HFF-Myc (cell line): ENCODE data around the gene C5orf34.
"Not testable (repeated sequence)": the region's sequence is repeated elsewhere in the genome, so short reads cannot be mapped to it uniquely, and the experiment has no call there.

ENCODE experiments used
- DNase-seq: peaks from one replicate; pipeline ENCODE4 v3.0.0-alpha.2; 2011; ENCODE audit warnings: low read depth; ENCODE audit errors: extremely low read depth
- H3K4me3 ChIP-seq: replicated peaks from 2 replicates; pipeline ENCODE4 v1.5.1; 2011; ENCODE audit warnings: low read depth, mild to moderate bottlenecking, control low read depth, low read length
- TF ChIP-seq, protein P1 (sequence below): IDR thresholded peaks from 2 replicates; pipeline ENCODE4 v1.5.1; 2012; ENCODE audit warnings: mild to moderate bottlenecking, low read depth, low read length, control low read depth; ENCODE audit errors: missing control alignments

The C5orf34 gene, protein sequence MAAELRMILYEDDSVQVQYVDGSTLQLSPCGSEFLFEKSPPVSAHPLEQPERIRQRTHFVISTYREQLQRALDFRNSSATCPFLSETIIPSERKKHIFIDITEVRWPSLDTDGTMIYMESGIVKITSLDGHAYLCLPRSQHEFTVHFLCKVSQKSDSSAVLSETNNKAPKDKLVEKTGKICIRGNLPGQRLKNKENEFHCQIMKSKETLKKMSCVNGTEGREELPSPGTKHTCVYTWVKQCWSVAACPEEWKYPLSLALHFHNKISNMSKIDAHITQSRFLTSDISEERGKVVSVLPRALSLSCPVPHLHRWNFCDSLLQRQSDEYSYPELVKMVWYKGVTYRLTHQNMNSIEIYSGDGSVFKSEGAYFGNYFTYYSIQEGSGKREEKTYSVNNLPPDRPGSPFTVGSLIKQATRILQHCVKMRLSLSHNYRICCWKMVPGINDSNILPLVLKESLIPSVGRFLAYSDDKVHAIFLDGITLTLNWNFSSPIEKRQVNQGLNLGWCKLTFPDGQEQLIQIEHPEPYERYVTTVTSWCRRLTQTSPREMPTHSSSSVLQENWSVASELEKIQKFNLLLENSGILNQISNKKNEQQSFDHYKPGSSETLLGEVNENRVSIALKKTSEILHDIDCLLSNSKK

GRCh38 chr5:43514816-43515677 lies at the start of gene C5orf34:
Gene C5orf34, minus strand, starts transcription at chr5:43515148. Its CDS starts 5,809 bp downstream, at chr5:43509339.
- peak; percentile 84 for DNase-seq
- peak within 1 kb of the TSS; percentile 80 for H3K4me3 ChIP-seq
- TF ChIP-seq, protein P1, sequence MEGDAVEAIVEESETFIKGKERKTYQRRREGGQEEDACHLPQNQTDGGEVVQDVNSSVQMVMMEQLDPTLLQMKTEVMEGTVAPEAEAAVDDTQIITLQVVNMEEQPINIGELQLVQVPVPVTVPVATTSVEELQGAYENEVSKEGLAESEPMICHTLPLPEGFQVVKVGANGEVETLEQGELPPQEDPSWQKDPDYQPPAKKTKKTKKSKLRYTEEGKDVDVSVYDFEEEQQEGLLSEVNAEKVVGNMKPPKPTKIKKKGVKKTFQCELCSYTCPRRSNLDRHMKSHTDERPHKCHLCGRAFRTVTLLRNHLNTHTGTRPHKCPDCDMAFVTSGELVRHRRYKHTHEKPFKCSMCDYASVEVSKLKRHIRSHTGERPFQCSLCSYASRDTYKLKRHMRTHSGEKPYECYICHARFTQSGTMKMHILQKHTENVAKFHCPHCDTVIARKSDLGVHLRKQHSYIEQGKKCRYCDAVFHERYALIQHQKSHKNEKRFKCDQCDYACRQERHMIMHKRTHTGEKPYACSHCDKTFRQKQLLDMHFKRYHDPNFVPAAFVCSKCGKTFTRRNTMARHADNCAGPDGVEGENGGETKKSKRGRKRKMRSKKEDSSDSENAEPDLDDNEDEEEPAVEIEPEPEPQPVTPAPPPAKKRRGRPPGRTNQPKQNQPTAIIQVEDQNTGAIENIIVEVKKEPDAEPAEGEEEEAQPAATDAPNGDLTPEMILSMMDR: no peak

- no peak for DNase-seq
- TF ChIP-seq, protein P1: no peak
- no peak overlapping the region for H3K4me3 ChIP-seq
Observed at GRCh38 chr5:43564289-43564850, 49.4 kb upstream of the C5orf34 start.

DNA sequence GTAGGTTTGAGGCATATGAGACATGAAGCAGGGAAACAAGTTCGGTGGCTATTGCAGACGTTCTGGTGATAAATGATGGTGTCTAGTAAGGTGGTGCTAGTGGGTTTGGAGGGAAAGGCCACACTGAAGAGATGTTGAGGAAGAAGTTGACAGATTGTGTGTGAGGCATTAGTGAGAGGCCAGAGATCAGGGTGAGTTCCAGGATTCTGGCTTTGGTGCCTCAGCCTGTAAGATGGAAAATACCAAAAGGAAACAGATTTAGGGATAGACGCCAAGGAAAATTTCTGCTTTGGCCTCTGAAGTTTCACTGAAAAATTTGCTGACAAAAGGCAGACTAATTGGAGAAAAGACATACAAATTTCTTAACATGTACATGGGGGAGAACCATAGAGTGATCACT lies 48.4 kb upstream of the C5orf34 start:
- H3K4me3 ChIP-seq: no peak overlapping the region
- DNase-seq: no peak
- TF ChIP-seq, protein P1: no peak

- TF ChIP-seq, protein P1: no peak
- no peak overlapping the region for H3K4me3 ChIP-seq
- DNase-seq: no peak
Observed at GRCh38 chr5:43561356-43561755, 46.4 kb upstream of the C5orf34 start.

DNA sequence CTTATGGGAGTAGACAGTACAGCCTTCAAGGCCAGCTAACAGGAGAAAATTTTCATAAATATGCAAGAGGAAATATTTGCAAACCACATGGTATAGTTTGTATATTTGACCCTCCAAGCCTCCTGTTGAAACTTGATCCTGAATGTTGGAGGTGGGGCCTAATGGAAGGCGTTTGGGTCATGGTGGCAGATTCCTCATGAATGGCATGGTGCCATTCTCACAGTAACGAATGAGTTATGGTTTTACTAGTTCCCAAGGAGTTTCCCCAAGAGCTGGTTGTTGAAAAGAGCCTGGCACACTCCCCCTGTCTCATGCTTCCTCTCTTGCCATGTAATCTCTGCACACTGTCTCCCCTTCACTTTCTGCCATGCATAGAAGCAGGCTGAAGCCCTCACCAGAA lies 45.2 kb upstream of the C5orf34 start:
- TF ChIP-seq, protein P1: no peak
- H3K4me3 ChIP-seq: no peak overlapping the region
- DNase-seq: peak; percentile 76

DNA sequence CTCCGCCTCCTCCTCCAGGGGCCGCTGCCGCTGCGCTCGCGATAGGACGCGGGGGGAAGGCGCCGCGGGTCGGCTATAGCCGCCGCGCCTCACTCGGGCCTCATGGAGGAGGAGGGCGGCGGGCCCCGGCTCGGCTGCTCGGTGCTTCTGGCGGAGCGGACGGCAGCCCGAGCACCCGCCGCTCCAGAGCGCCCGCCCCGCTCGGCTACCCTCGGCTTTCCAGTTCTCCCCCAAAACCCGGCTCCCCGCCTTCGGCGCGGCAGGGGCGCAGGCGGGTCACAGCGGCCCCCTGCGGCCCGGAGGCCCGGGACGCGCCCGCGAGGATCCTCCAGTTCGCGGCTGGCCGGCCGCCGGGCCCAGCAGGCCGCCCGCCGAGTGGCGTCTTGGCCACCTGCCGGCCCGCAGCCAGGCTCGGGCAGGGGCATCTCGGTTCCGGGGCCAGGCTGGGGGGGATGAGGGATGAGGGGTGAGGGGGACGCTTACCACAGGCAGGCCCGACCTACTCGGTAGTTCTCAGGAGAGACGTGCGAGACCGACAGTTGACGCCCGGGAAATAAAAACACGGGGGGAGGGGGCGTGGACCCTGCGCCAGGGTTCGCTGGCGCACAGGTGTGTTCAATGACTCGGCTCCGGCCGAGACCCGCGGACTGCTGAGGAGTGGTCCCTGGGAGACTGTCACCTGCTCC lies 42.1 kb upstream of the C5orf34 start, which contains the start of gene PAIP1:
TSS of gene PAIP1 (minus strand) at position 221 of the 686 bp plus-strand sequence. CDS start 231 bp downstream, outside the sequence.
- peak; percentile 31 for DNase-seq
- H3K4me3 ChIP-seq: peak within 1 kb of the TSS; percentile 65
- TF ChIP-seq, protein P1: peak; percentile 32

DNA sequence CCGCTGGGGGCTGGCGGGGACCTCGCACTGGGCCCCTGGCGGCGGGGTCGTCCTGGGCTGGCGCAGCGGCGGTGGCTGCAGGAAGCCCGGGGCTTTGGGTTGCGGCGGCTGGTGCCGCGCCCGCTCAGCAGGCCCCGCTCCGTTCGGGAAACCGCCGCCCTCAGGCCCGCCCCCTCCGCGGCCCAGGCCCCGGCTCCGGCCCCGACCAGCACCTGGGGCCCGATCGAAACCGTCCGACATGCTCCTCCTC lies 41.6 kb upstream of the C5orf34 start:
- not testable (repeated sequence) for DNase-seq
- peak overlapping the region; percentile 65 for H3K4me3 ChIP-seq
